DOHH2 (cell line): Measurements from ENCODE around the gene CYB561A3.

ENCODE experiments used
- CTCF ChIP-seq: fragments of 200-600 bp; sonication (generic); IDR thresholded peaks from one replicate; pipeline ENCODE4 v1.5.1; 2014; ENCODE audit warnings: antibody characterized with exemption, mild to moderate bottlenecking, low read depth, low read length; ENCODE audit not compliant: poor library complexity, severe bottlenecking
- EZH2phosphoT487 ChIP-seq: fragments of 200-600 bp; sonication (generic); IDR thresholded peaks from 2 replicates; pipeline ENCODE4 v1.6.1; 2017; ENCODE audit warnings: borderline replicate concordance, mild to moderate bottlenecking, antibody characterized with exemption, low read length, moderate library complexity, mixed read lengths

GRCh38 chr11:61404641-61405040 lies 43.0 kb upstream of the CYB561A3 start:
- TF ChIP-seq CTCF, result no peak
- no peak for TF ChIP-seq EZH2phosphoT487
